ENCODE data around the gene ZNF598.

DNA sequence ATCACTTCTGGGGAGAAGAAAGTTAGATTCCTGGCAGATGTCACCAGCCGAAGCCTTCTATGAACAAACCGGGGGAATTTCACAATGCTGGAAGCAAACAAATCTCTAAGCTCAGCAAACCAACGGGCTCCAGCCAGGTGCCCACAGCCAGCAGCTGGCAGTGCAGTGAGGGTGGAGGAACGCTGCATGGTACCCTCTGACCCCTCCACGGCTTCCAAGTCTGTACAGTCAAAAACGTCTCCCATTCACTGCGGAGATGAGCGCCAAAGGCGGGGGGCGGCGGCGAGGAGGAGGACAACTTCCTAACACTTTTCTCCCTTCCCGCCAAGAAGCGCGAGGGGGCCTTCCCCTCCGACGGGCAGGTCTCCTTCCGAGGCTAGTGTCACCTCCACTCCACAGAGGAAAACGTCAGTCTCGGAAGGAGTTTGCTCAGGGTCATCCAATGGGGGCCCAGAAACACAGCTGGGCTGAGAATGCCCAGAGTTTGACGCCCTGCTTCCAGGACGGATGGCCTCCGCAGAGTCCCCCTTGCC lies 924 bp downstream of the ZNF598 start:
- TF ChIP-seq MEIS2 (CRISPR knock-in tag; IDR thresholded peaks at IDR 0.05) (no peak), HNRNPLL (IDR thresholded peaks at IDR 0.05; ENCODE audit: low read depth, low read length, poor library complexity, severe bottlenecking) (no peak), TOE1 (CRISPR knock-in tag; IDR thresholded peaks at IDR 0.05) (no peak), KLF9 (CRISPR knock-in tag; IDR thresholded peaks at IDR 0.05; ENCODE audit: low read depth) (no peak), ZBTB40 (IDR thresholded peaks at IDR 0.05) (no peak), ZBTB40 (CRISPR knock-in tag; IDR thresholded peaks at IDR 0.05) (no peak), FOSL2 (CRISPR knock-in tag; IDR thresholded peaks at IDR 0.05) (no peak)

Measured in HepG2 (cell line).